SJSA1 (cell line): ENCODE data around the gene CDHR2. TPM values are rescaled to one million over a fixed set of nuclear protein-coding genes. Genes with fewer than 3 reads are reported as not detected.
"Not testable (repeated sequence)": the region's sequence is repeated elsewhere in the genome, so short reads cannot be mapped to it uniquely, and the experiment has no call there.

Experiments
- DNase-seq, 2 experiments: peaks; one replicate each; pipeline ENCODE4 v3.0.0-alpha.2; 2015 to 2020; ENCODE audit warnings: low spot score in 2 of 2, low read depth in 1 of 2
- H3K27ac ChIP-seq: fragments of 250-450 bp; sonication (Bioruptor Pico); 2 replicates; pipeline ENCODE4 v1.5.1; 2020; ENCODE audit warnings: mild to moderate bottlenecking, moderate library complexity
- H3K27me3 ChIP-seq: fragments of 250-450 bp; sonication (Bioruptor Pico); replicated peaks from 2 replicates; pipeline ENCODE4 v1.5.1; 2020; ENCODE audit warnings: mild to moderate bottlenecking, moderate library complexity
- H3K36me3 ChIP-seq: fragments of 250-450 bp; sonication (Bioruptor Pico); 2 replicates; pipeline ENCODE4 v1.5.1; 2020; ENCODE audit warnings: mild to moderate bottlenecking
- H3K4me1 ChIP-seq: fragments of 250-450 bp; sonication (Bioruptor Pico); replicated peaks from 2 replicates; pipeline ENCODE4 v1.6.1; 2021; ENCODE audit warnings: mild to moderate bottlenecking
- H3K4me3 ChIP-seq: fragments of 250-450 bp; sonication (Bioruptor Pico); 2 replicates; pipeline ENCODE4 v1.5.1; 2020; ENCODE audit warnings: mild to moderate bottlenecking
- H3K9me3 ChIP-seq: fragments of 250-450 bp; sonication (Bioruptor Pico); replicated peaks from 2 replicates; pipeline ENCODE4 v1.5.1; 2020; ENCODE audit warnings: mild to moderate bottlenecking
- total RNA-seq: library from RNA; depleted of rRNA; stranded (reverse); fragments of >200 nt; shearing (Covaris generic); gene quantifications from 2 replicates; pipeline ENCODE4 v1.2.3, GENCODE V29; 2014

Gene CDHR2
- total RNA-seq, 1 experiment from 2014 or later: not detected

DNA sequence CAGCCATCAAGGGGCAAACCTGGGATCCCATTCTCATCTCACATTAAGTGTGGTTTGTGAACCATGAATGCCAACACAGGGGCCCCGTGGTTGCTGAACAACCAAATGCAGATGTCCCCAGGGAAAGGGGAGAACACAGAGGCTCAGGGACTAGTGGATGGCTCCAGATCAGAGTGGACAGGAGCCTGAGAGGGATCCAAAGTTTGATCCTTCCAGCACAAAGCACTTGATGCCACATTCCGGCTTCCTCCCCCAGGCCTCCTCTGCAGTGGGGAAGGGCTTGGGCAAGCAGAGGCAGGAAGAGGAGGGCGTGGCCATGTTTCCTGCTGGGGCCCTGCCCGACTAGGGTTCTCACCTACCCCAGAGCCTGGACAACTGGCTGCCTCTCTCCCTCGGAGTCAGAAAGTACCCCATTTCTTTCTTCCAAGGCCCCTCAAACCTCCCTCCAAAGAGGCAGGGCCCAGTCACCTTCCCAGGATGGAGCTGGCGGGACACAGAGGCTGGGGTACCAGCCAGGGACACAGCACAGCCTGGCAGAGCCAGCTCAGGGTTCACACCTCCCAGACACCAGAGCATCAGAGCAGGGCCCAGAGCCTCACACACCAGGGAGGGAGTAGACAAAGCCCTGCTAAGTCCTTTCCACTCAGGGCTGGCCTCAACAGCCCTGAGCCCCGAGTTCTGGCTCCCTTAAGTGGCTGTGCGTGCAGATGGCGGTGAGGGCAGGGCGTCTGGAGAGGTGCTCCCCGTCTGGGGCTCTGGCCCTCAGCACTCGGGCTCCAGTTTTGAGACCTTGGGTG lies 7.6 kb upstream of the CDHR2 start:
- Histone ChIP-seq H3K4me1 (peaks cover 28% of the 10 kb centered on the region), H3K27me3 (peaks cover 9% of the 10 kb centered on the region), H3K4me3 (no peak overlapping the region), H3K9me3 (no peaks in the 10 kb centered on the region), H3K27ac (no peak overlapping the region), H3K36me3 (0 out of 2 replicates have a peak, but pooled peaks cover 6% of the 10 kb centered on the region)
- DNase-seq: peak in 1 of 2 experiments; percentile 42

GRCh38 chr5:176542135-176542595 lies 7.0 kb upstream of the CDHR2 start:
- peak overlapping the region; percentile 60; the same call in 1 of the 2 replicates for H3K4me3 ChIP-seq
- H3K27me3 ChIP-seq: peaks cover 9% of the 10 kb centered on the region
- no peaks in the 10 kb centered on the region for H3K9me3 ChIP-seq
- H3K27ac ChIP-seq: no peak overlapping the region
- 0 out of 2 replicates have a peak, but pooled peaks cover 6% of the 10 kb centered on the region for H3K36me3 ChIP-seq
- peaks cover 28% of the 10 kb centered on the region for H3K4me1 ChIP-seq
- no peak for DNase-seq

DNA sequence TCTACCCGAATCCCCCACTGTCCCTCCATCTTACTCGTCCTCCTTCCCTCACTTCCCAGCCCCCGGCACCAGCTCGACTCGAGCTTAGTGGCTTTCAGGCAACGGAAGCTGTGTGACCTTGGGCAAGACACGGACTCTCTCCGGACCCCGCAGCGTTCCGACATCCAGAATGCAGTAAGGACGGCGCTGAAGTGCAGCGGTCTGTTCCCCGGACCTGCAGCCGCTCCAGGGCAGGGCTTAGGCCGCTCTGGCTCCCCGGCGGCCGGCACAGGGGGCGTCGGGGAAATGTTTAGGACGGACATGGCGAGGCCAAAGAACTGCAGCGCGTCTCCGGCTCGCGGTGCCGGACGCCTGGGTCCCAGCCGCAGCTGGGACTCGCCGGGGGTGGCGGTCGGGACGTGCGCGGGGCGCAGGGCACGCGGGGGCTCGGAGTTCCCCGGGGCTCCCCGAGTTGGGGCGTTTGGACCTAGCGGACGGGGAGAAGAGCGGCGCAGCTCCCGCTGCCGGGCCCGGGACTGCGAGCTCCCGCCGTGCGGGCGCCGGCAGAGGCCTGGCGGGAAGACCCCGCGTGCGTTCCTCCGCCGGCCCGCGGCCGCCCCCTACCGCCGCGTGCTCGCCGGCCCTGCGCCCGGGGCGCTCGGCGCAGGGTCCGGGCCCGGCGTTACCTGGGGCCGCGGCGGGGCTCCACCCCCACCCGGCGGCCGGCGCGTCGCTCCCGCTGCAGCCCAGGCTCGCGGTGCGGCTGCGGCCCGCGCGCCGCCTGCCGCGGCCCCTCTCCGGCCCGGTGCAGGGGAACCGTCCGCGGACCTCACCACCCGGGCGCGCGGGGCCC lies 6.3 kb upstream of the CDHR2 start:
- no peaks in the 10 kb centered on the region for H3K9me3 ChIP-seq
- no peak overlapping the region for H3K27ac ChIP-seq
- DNase-seq: peak in 1 of 2 experiments; percentile 32
- peak overlapping the region; percentile 60 for H3K4me3 ChIP-seq
- H3K27me3 ChIP-seq: peaks cover 11% of the 10 kb centered on the region
- H3K36me3 ChIP-seq: 0 out of 2 replicates have a peak, but pooled peaks cover 6% of the 10 kb centered on the region
- peaks cover 28% of the 10 kb centered on the region for H3K4me1 ChIP-seq

- peaks cover 28% of the 10 kb centered on the region for H3K4me1 ChIP-seq
- peaks cover 11% of the 10 kb centered on the region for H3K27me3 ChIP-seq
- 0 out of 2 replicates have a peak, but pooled peaks cover 6% of the 10 kb centered on the region for H3K36me3 ChIP-seq
- no peaks in the 10 kb centered on the region for H3K9me3 ChIP-seq
- DNase-seq: peak in 1 of 2 experiments; percentile 38
- no peak overlapping the region for H3K27ac ChIP-seq
- H3K4me3 ChIP-seq: peak overlapping the region; percentile 60
Measured at GRCh38 chr5:176543428-176544182, 5.5 kb upstream of the CDHR2 start.

DNA sequence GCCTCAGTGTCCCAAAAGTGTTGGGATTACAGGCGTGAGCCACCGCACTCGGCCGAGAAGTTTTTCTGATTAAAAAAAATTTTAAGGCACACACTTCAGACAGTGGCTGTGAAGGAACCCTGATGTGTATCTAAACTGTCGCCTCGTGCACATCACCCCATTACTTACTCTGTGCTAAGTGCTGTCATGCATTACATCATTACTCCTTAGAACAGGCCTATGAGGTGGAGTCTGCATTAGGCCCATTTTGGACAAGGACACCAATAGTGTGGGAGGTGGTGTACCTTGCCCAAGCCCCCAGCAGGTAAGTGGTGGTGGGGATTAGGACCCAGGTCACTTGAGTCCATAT lies 3.8 kb upstream of the CDHR2 start:
- Histone ChIP-seq H3K27ac (no peak overlapping the region), H3K4me1 (peaks cover 28% of the 10 kb centered on the region), H3K36me3 (0 out of 2 replicates have a peak, but pooled peaks cover 6% of the 10 kb centered on the region), H3K9me3 (no peaks in the 10 kb centered on the region), H3K27me3 (peaks cover 11% of the 10 kb centered on the region), H3K4me3 (no peak overlapping the region)
- no peak for DNase-seq

DNA sequence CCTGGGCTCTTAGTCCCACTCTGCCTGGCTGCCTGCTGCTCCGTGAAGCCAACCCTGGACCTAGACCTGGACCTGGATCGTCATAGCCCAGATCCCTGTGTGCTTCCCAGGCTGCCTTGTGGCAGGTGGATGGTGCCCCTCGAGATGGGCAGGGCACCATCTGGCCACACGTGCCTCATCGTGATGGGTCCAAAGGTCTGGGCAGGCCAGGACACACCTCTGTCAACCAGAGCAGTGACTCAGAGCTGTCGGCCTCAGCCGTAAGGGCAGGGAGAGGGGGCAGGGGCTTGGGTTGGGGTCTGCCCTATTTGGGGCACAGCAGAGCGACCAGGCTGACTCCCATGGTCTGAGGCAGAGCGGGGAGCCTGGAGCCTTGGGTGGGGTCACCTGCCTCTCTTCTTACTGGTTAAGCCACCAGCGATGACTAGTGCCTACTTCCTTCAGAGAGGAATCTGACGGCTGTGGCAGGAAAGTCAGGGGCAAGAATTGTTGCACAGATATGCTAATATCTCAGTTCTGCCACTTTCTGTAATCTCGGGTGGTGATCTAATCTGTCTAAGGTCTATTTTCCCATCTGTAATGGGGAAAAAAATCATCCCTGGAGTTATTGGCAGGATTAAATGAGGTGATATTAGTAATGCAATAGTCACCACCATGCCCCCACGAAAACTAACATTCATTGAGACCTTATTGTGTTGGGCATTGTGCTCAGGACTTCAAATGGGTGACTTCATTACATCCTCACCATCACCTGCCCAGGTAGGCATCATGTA lies 3.2 kb upstream of the CDHR2 start:
- Histone ChIP-seq H3K4me3 (no peak overlapping the region), H3K27me3 (peaks cover 11% of the 10 kb centered on the region), H3K27ac (no peak overlapping the region), H3K36me3 (0 out of 2 replicates have a peak, but pooled peaks cover 6% of the 10 kb centered on the region), H3K4me1 (peaks cover 28% of the 10 kb centered on the region), H3K9me3 (no peaks in the 10 kb centered on the region)
- DNase-seq: no peak

GRCh38 chr5:176547802-176548201 lies 1.3 kb upstream of the CDHR2 start:
- peaks cover 11% of the 10 kb centered on the region for H3K27me3 ChIP-seq
- no peaks in the 10 kb centered on the region for H3K9me3 ChIP-seq
- no peak for DNase-seq
- peaks cover 11% of the 10 kb centered on the region for H3K4me1 ChIP-seq
- H3K27ac ChIP-seq: no peak overlapping the region
- 0 out of 2 replicates have a peak, but pooled peaks cover 6% of the 10 kb centered on the region for H3K36me3 ChIP-seq
- H3K4me3 ChIP-seq: no peak overlapping the region

DNA sequence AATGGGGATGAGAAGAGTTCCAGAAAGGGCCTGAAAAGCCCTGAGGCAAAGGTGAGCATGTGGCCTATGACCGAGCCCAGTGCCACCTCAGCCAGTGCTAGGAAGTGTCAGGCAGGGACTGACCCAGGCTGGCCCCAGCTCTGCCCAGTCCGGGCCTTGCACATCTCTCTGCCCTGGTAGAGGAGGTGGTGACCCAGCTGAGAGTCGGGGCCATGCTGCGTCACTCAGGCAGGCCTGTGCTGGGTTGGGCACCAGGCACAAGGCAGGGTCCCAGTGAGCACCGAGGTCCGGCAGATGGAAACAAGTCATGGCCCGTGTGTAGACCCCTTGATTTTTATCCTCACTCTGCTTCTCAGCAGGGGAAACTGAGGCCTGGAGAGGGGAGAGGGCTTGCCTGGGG lies 729 bp downstream of the CDHR2 start:
- no peak overlapping the region for H3K27ac ChIP-seq
- no peaks in the 10 kb centered on the region for H3K4me1 ChIP-seq
- peaks cover 11% of the 10 kb centered on the region; the same call in 1 of the 2 replicates for H3K27me3 ChIP-seq
- no peaks in the 10 kb centered on the region for H3K9me3 ChIP-seq
- H3K4me3 ChIP-seq: no peak overlapping the region
- H3K36me3 ChIP-seq: no peaks in the 10 kb centered on the region
- DNase-seq: no peak

GRCh38 chr5:176550275-176550831 lies 1.2 kb downstream of the CDHR2 start:
- DNase-seq: no peak
- Histone ChIP-seq H3K27ac (no peak overlapping the region), H3K9me3 (no peaks in the 10 kb centered on the region), H3K4me1 (no peaks in the 10 kb centered on the region), H3K4me3 (no peak overlapping the region), H3K36me3 (no peaks in the 10 kb centered on the region), H3K27me3 (peaks cover 11% of the 10 kb centered on the region; the same call in 1 of the 2 replicates)

DNA sequence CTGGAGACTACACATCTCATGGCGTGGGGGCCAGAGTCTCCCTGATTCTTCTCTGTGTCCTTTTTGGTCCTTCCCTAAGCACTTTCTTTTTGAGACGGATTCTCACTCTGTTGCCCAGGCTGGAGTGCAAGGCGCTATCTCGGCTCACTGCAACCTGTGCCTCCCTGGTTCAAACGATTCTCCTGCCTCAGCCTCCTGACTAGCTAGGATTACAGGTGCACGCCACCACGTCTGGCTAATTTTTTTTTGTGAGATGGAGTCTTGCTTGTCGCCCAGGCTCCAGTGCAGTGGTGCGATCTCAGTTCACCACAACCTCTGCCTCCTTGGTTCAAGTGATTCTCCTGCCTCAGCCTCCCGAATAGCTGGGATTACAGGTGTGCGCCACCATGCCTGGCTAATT lies 1.8 kb downstream of the CDHR2 start:
- H3K4me3 ChIP-seq, H3K9me3 ChIP-seq, H3K27ac ChIP-seq, DNase-seq, H3K4me1 ChIP-seq, H3K36me3 ChIP-seq: not testable (repeated sequence)
- peaks cover 11% of the 10 kb centered on the region; the same call in 1 of the 2 replicates for H3K27me3 ChIP-seq

- no peaks in the 10 kb centered on the region for H3K36me3 ChIP-seq
- DNase-seq: no peak
- H3K27ac ChIP-seq: no peak overlapping the region
- H3K4me1 ChIP-seq: no peaks in the 10 kb centered on the region
- H3K9me3 ChIP-seq: no peaks in the 10 kb centered on the region
- 0 out of 2 replicates have a peak, but pooled peaks cover 5% of the 10 kb centered on the region for H3K27me3 ChIP-seq
- no peak overlapping the region for H3K4me3 ChIP-seq
Measured at GRCh38 chr5:176552332-176552869, 3.3 kb downstream of the CDHR2 start.
